Stimulated activated CD8-positive, alpha-beta memory T cell treated with anti-CD3 and anti-CD28 coated beads, Interleukin-4, amount 100 ng/mL, for 48 hours (primary cell): Measurements from ENCODE around the gene RALA.
A peak's percentile ranks its signal among the peaks of the same experiment; 100 is the strongest.

Experiments used
- DNase-seq: peaks from one replicate; pipeline ENCODE4 v3.0.0-alpha.2; 2020

The RALA gene

GRCh38 chr7:39623047-39623731 is at the start of gene RALA:
Gene RALA, plus strand, starts transcription at chr7:39623572. Its CDS starts 63,096 bp downstream, at chr7:39686668.
- peak; percentile 93 for DNase-seq

GRCh38 chr7:39574673-39575349 is 48.6 kb upstream of the RALA start:
- no peak for DNase-seq

- no peak for DNase-seq
Measured at GRCh38 chr7:39577229-39577874, 46.0 kb upstream of the RALA start.

GRCh38 chr7:39580149-39580874 is 43.1 kb upstream of the RALA start:
- peak; percentile 81 for DNase-seq

- DNase-seq, result no peak
Measured at GRCh38 chr7:39582536-39582935, 40.8 kb upstream of the RALA start.

GRCh38 chr7:39583539-39583938 is 39.8 kb upstream of the RALA start:
- DNase-seq, result no peak

GRCh38 chr7:39587393-39587792 is 36.0 kb upstream of the RALA start:
- DNase-seq, result no peak

- no peak for DNase-seq
Measured at GRCh38 chr7:39588416-39588815, 35.0 kb upstream of the RALA start.

- peak; percentile 77 for DNase-seq
Measured at GRCh38 chr7:39589323-39590111, 33.9 kb upstream of the RALA start.

GRCh38 chr7:39592586-39592985 is 30.8 kb upstream of the RALA start:
- DNase-seq, result no peak

- no peak for DNase-seq
Measured at GRCh38 chr7:39594988-39595620, 28.3 kb upstream of the RALA start.

GRCh38 chr7:39602351-39602750 is 21.0 kb upstream of the RALA start:
- DNase-seq, result no peak

- no peak for DNase-seq
Measured at GRCh38 chr7:39603924-39604323, 19.4 kb upstream of the RALA start.

GRCh38 chr7:39605087-39605486 is 18.3 kb upstream of the RALA start:
- no peak for DNase-seq

- no peak for DNase-seq
Measured at GRCh38 chr7:39606352-39606751, 17.0 kb upstream of the RALA start.

- DNase-seq, result no peak
Measured at GRCh38 chr7:39606941-39607340, 16.4 kb upstream of the RALA start.

- DNase-seq, result no peak
Measured at GRCh38 chr7:39607865-39608264, 15.5 kb upstream of the RALA start.

GRCh38 chr7:39608278-39608677 is 15.1 kb upstream of the RALA start:
- DNase-seq, result no peak

GRCh38 chr7:39609113-39609934 is 14.0 kb upstream of the RALA start:
- DNase-seq, result peak; percentile 36

GRCh38 chr7:39609935-39610263 is 13.5 kb upstream of the RALA start:
- no peak for DNase-seq

- DNase-seq, result no peak
Measured at GRCh38 chr7:39613577-39613976, 9.8 kb upstream of the RALA start.
